Aorta (tissue), 5 donors: ENCODE results near the gene CHRNE. TPM values are rescaled to one million over a fixed set of nuclear protein-coding genes. Genes with fewer than 3 reads are reported as not detected.
A peak's percentile ranks its signal among the peaks of the same experiment; 100 is the strongest.
"Not testable (repeated sequence)": the region's sequence is repeated elsewhere in the genome, so short reads cannot be mapped to it uniquely, and the experiment has no call there.

Experiments
- ATAC-seq: fragments of 200-7000 bp; cut with Tn5 transposase; one replicate; pipeline ENCODE4 v1.9.1; 2022; ENCODE audit warnings: moderate library complexity; ENCODE audit not compliant: low FRiP score
- DNase-seq, 2 donors: peaks; one replicate each; pipeline ENCODE4 v3.0.0-alpha.2; 2020
- H3K27ac ChIP-seq, 2 donors: one replicate each; pipeline ENCODE4 v1.5.1; 2013; ENCODE audit warnings: low read length in 2 of 2, mild to moderate bottlenecking in 2 of 2, moderate library complexity in 2 of 2, control low read depth in 1 of 2, inconsistent platforms in 1 of 2, low read depth in 1 of 2
- H3K27me3 ChIP-seq, 2 donors: one replicate each; pipeline ENCODE4 v1.6.1; 2013; ENCODE audit warnings: control low read depth in 1 of 2, low read length in 1 of 2, mild to moderate bottlenecking in 1 of 2, moderate library complexity in 1 of 2; ENCODE audit not compliant: insufficient read depth in 2 of 2, control insufficient read depth in 1 of 2
- H3K36me3 ChIP-seq, 2 donors: one replicate each; pipeline ENCODE4 v1.6.1; 2013; ENCODE audit warnings: control low read depth in 1 of 2, low read length in 1 of 2, mild to moderate bottlenecking in 1 of 2; ENCODE audit not compliant: insufficient read depth in 2 of 2, control insufficient read depth in 1 of 2
- H3K4me1 ChIP-seq, 2 donors: one replicate each; pipeline ENCODE4 v1.6.1; 2013; ENCODE audit warnings: low read length in 2 of 2, control low read depth in 1 of 2, mild to moderate bottlenecking in 1 of 2, moderate library complexity in 1 of 2; ENCODE audit not compliant: insufficient read depth in 2 of 2, control insufficient read depth in 1 of 2
- H3K4me3 ChIP-seq, 2 donors: one replicate each; pipeline ENCODE4 v1.5.1; 2013; ENCODE audit warnings: low read length in 2 of 2, control low read depth in 1 of 2, mild to moderate bottlenecking in 1 of 2
- H3K9me3 ChIP-seq: one replicate; pipeline ENCODE4 v1.6.1; 2013; ENCODE audit warnings: mild to moderate bottlenecking, low read length; ENCODE audit not compliant: control insufficient read depth
- WGBS, 2 donors: extraction: QIAGEN DNeasy Blood & Tissue Kit; methylation state at CpG; one replicate each; pipeline ENCODE4 v1.1.7; 2013; 5-methylcytosine and 5-hydroxymethylcytosine counted together
- intact Hi-C, 2 donors: fragments of 100-400 bp; cut with DNase I; formaldehyde crosslinking; loops; one replicate each; pipeline versions ENCODE4 v1.14.2 to v1.15.0; 2022
- polyA plus RNA-seq, 2 donors: library from polyadenylated mRNA; stranded (reverse); fragments of 200-250 nt; gene quantifications; one replicate each; pipeline ENCODE4 v1.2.3, GENCODE V29; 2013
- total RNA-seq, 2 donors: library from RNA; stranded (reverse); fragmentation: NEBNext Ultra II Directional; extraction: Animal tissue kit (Norgen Biotek cat#: 25700); gene quantifications; one replicate each; pipeline ENCODE4 v1.2.1, GENCODE V29; 2021
- donor health status: healthy with polysubstance abuse.
- donor health status: Bipolar disorder and iron deficiency.
- donor health status: DM: no; HTN: no; CAD: no.
- donor health status: DM: no; HTN: no; CAD: no.
- donor health status: DM: yes; HTN: yes; CAD: no.

CHRNE gene
- total and polyA plus RNA-seq, 4 donors, result 0.61 to 1.6 (median 0.84) TPM; not detected in 1

DNA sequence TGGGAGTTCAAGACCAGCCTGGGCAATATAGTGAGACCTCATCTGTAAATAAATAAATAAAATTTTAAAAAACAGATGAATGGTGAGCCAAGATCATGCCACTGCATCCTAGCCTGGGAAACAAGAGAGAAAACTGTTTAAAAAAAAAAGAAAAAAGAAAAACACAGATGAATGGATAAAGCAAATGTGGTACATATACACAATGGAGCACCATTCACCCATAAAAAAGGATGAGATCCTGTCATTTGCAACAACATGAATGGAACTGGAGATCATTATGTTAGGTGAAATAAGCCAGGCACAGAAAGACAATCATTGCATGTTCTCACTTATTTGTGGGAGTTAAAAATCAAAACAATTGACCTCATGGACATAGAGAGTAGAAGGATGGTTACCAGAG lies 3.7 kb upstream of the CHRNE start:
- DNase-seq, H3K27me3 ChIP-seq, H3K4me1 ChIP-seq, H3K36me3 ChIP-seq, H3K27ac ChIP-seq, H3K9me3 ChIP-seq, H3K4me3 ChIP-seq, ATAC-seq: not testable (repeated sequence)
- intact Hi-C loops, result loop anchor here (5.0 to 10.0 kb wide), 2 partner anchors 78 to 156 kb away; partner anchors contain the start of gene CAMTA2 (in 2 of the 2)

- H3K4me3 ChIP-seq, result no peak overlapping the region
- no peaks in the 10 kb centered on the region for H3K36me3 ChIP-seq
- H3K9me3 ChIP-seq, result no peaks in the 10 kb centered on the region
- H3K27ac ChIP-seq, result no peak overlapping the region
- ATAC-seq, result no peak
- no peaks in the 10 kb centered on the region for H3K4me1 ChIP-seq
- 79 to 83% methylated on average over 8 of the region's 8 CpGs for WGBS, 2 donors
- DNase-seq, result no peak
- intact Hi-C loops, result loop anchor here (5.0 to 10.0 kb wide), 2 partner anchors 82 to 190 kb away; partner anchors contain the start of genes CAMTA2 (in 2 of the 2) and ARRB2 (in 1 of the 2)
- no peaks in the 10 kb centered on the region for H3K27me3 ChIP-seq
Observed at GRCh38 chr17:4902540-4902939, 358 bp downstream of the CHRNE start.

GRCh38 chr17:4901648-4902344 lies 1.1 kb downstream of the CHRNE start:
- H3K4me3 ChIP-seq, result no peak overlapping the region
- H3K36me3 ChIP-seq, result no peaks in the 10 kb centered on the region
- no peaks in the 10 kb centered on the region for H3K9me3 ChIP-seq
- intact Hi-C loops, result loop anchor here (5.0 to 10.0 kb wide), 2 partner anchors 83 to 189 kb away; partner anchors contain the start of genes CAMTA2 (in 2 of the 2) and ARRB2 (in 1 of the 2)
- ATAC-seq (peak; percentile 83), DNase-seq (peak in 1 of 2 donors; percentile 75)
- H3K27ac ChIP-seq, result no peak overlapping the region
- no peaks in the 10 kb centered on the region for H3K27me3 ChIP-seq
- H3K4me1 ChIP-seq, result no peaks in the 10 kb centered on the region
- WGBS, 2 donors, result 39 to 48% methylated on average over 48 of the region's 48 CpGs

DNA sequence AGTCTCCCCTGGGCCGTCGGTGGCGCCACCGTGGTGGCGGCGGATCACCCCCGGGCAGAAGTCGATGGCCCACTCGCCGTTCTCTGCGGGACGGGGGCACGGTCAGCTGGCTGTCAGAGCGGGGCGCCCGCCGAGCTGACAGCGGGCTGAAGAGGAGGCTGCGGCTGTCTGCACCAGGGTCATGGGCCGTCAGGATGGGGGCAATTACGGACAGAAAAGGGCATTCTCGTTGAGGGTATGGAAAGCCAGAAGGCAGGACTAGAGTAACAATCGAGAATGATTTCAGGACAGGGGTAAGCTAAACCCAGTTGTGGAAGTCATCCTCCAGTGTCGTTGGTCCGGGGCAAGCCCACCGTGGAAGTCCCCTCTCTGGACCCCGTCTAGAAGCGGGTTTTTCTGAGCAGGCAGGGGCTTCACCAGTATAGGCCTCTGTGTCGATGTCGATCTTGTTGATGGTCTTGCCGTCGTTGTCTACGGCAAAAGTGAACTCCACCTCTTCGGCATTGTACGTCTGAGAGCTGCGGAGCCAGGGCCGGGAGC lies 1.7 kb downstream of the CHRNE start:
- 53 to 70% methylated on average over 37 of the region's 37 CpGs for WGBS, 2 donors
- DNase-seq (no peak), ATAC-seq (no peak)
- H3K4me1 ChIP-seq, result no peaks in the 10 kb centered on the region
- no peak overlapping the region for H3K4me3 ChIP-seq
- H3K27ac ChIP-seq, result no peak overlapping the region
- no peaks in the 10 kb centered on the region for H3K27me3 ChIP-seq
- H3K36me3 ChIP-seq, result peaks cover 0 to 5% of the 10 kb centered on the region in 2 donors
- intact Hi-C loops, result loop anchor here (5.0 to 10.0 kb wide), 2 partner anchors 84 to 189 kb away; partner anchors contain the start of genes CAMTA2 (in 2 of the 2) and ARRB2 (in 1 of the 2)
- H3K9me3 ChIP-seq, result no peaks in the 10 kb centered on the region

- ATAC-seq, result peak; percentile 62
- Histone ChIP-seq H3K27ac (no peak overlapping the region), H3K36me3 (peaks cover 0 to 6% of the 10 kb centered on the region in 2 donors), H3K4me1 (no peaks in the 10 kb centered on the region), H3K27me3 (no peaks in the 10 kb centered on the region), H3K4me3 (no peak overlapping the region), H3K9me3 (no peaks in the 10 kb centered on the region)
- no peak for DNase-seq
- 38 to 42% methylated on average over 64 to 65 of the region's 65 CpGs for WGBS, 2 donors
- intact Hi-C loops, result loop anchor here (5.0 to 10.0 kb wide), 2 partner anchors 84 to 188 kb away; partner anchors contain the start of genes CAMTA2 (in 2 of the 2) and ARRB2 (in 1 of the 2)
Observed at GRCh38 chr17:4900231-4901107, 2.4 kb downstream of the CHRNE start.

DNA sequence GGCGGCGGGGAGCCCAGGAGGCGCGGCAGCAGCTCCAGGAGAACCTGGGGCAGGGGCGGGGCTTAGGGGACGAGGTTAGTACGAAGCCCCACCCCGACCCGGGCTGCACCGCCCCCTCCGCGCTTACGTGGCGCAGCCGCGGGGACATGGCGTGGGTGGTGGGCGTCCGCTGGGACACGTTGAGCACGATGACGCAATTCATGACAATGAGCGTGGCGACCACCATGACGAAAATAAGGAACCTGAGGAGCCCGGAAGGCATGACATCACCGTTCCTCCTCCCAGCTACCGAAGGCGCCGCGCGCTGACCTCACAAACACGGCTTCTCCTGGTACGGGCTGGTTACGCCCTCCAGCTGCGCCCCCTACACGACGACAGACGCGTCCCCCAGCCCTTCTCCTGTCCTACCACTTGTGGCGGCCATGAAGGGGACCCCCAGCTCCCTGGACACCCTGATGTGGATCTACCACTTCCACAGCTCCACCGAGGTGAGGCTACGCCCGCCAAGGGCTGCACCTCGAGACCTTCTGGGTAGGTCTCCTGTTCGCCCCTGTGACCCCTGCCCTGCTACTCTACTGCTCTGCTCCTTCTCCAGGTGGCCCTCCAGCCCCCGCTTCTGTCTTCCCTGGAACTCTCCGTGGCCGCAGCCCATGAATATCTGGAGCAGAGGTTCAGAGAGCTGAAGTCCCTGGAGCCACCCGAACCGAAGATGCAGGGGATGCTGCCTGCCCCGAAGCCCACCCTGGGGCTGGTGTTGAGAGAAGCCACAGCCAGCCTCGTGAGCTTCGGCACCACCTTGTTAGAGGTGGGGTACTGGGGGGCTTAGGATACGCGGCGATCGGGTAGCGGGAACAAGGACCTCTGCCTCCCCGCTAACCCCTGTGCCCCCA lies 3.3 kb downstream of the CHRNE start, which contains the start of gene C17orf107:
TSS of gene C17orf107 (plus strand) at position 196 of the 890 bp plus-strand sequence. CDS start at position 423, 227 bp downstream.
- intact Hi-C loops, result loop anchor here (5.0 to 10.0 kb wide), 3 partner anchors 85 to 187 kb away; partner anchors contain the start of genes CAMTA2 (in 2 of the 2), ARRB2 (in 1 of the 2), CXCL16 (in 1 of the 2) and ZMYND15 (in 1 of the 2)
- peak; percentile 75 for ATAC-seq

GRCh38 chr17:4898927-4899326 lies 4.0 kb downstream of the CHRNE start:
- no peaks in the 10 kb centered on the region for H3K27me3 ChIP-seq
- no peaks in the 10 kb centered on the region for H3K4me1 ChIP-seq
- DNase-seq, result no peak
- peak overlapping the region in 1 of 2 donors; percentile 2 for H3K4me3 ChIP-seq
- H3K27ac ChIP-seq, result no peak overlapping the region
- no peaks in the 10 kb centered on the region for H3K9me3 ChIP-seq
- ATAC-seq, result no peak
- peaks cover 0 to 6% of the 10 kb centered on the region in 2 donors for H3K36me3 ChIP-seq
- 18 to 31% methylated on average over 32 to 34 of the region's 34 CpGs for WGBS, 2 donors
- intact Hi-C loops, result loop anchor here in 1 of 2 donors (5.0 kb wide), 1 partner anchor 162 kb away; the partner anchor contains the start of genes CXCL16 and ZMYND15

More for the DNA sequence above, 3.3 kb downstream of the CHRNE start, which contains the start of gene C17orf107:
- Histone ChIP-seq H3K9me3 (no peaks in the 10 kb centered on the region), H3K27ac (no peak within 1 kb of the TSS), H3K27me3 (no peaks in the 10 kb centered on the region), H3K36me3 (peaks cover 0 to 6% of the 10 kb centered on the region in 2 donors), H3K4me3 (peak within 1 kb of the TSS in 1 of 2 donors; percentile 2), H3K4me1 (no peaks in the 10 kb centered on the region)
- WGBS, 2 donors, result 12 to 15% methylated on average over 59 to 60 of the region's 60 CpGs
- peak; percentile 90 to 96 for DNase-seq
